GM19193 (cell line): ENCODE results near the gene PCNX3.

ENCODE experiments used
- POLR2A ChIP-seq: IDR thresholded peaks from 4 replicates; pipeline ENCODE4 v1.6.1; 2011; ENCODE audit not compliant: insufficient read depth, insufficient read length; ENCODE audit errors: extremely low read depth

PCNX3 gene

DNA sequence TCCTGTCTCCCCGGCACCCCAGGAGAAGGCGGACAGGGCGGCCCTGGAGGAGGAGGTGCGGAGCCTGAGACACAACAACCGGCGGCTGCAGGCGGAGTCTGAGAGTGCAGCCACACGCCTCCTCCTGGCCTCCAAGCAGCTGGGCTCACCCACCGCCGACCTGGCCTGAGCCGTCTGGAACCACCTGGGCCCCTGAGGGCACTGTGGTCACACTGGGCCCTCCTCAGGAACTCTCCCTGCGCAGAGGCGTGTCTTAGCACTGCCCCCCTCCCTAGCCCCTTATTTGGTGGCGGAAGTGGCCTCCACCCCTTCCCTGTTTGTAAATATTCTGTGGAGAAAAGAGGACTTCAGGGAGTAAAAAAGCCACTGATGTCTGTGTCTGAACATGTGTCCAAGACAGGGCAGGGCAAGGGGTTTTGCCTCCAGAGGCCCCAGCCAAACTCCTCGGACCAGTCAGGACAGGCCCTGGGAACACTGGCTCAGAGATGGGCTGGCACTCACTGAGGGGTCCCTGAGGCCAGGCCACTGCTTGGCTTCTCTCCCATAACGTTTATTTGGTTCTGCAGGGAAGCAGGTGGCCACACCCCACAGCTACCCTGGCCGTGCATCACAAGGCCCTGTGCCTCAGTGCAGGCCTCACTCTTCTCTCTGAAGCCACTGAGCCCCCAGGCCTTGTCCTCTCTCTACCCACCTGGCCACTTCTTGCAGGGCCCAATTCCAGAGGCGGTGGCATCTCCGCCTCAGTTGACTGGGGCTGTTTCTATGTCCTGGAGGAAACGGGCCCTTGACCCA is 35.2 kb downstream of the PCNX3 start:
- TF ChIP-seq POLR2A, result no peak

DNA sequence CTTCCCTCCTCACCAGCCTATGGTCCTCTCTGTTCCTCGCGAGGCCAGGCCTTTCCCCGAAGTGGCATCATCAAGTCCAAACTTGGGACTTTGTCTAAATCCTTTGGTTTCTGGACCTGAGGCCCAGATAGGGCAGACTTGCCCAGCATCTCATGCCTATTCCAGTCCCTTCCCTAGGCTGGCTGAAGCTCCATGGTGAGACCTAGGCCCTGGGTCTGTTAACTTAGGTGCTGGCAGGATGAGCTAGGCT is 35.7 kb downstream of the PCNX3 start:
- no peak for TF ChIP-seq POLR2A

DNA sequence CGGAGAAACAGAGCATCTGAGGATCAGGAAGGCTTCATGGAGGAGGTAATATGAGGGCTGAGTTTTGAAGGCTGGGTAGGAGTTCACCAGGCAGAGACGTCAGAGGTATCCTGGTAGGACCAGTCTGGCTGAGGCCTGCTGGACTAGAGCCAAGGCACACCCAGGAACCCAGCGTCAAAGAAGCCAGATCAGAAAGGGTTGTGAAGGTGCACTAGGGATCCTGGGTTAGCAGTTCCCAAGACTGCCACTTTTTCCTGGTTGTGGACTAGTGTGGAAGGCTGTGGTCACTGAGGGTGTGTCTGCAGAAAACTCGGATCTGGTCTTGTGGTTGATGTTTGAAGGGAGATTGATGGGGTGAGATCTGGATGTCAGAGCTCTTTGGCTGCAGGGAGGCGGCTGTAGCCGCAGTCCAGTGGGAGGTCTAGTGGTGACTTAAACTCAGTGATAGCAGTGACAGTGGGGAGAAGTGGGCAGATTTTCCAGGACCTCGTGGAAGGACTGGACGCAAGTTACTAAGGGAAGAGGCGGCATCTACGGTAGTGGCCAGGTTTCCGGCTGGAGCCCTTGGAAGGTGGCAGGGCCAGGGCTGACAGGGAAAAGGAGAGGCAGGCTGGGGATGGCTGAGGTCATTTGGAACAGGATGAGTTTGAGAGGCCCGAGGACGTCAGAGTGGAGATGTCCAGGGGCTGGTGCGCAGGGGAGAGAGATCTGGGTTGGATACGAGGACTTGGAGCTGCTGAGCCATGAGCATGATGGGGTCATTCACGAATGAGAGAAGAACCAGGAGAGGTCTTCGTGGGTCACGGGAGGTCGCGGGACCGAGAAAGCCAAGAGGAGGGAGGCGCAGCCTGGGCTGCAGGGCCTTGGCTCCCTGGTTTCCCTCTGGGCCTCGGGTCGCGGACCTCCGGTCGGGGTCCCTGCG is 36.3 kb downstream of the PCNX3 start:
- no peak for TF ChIP-seq POLR2A

DNA sequence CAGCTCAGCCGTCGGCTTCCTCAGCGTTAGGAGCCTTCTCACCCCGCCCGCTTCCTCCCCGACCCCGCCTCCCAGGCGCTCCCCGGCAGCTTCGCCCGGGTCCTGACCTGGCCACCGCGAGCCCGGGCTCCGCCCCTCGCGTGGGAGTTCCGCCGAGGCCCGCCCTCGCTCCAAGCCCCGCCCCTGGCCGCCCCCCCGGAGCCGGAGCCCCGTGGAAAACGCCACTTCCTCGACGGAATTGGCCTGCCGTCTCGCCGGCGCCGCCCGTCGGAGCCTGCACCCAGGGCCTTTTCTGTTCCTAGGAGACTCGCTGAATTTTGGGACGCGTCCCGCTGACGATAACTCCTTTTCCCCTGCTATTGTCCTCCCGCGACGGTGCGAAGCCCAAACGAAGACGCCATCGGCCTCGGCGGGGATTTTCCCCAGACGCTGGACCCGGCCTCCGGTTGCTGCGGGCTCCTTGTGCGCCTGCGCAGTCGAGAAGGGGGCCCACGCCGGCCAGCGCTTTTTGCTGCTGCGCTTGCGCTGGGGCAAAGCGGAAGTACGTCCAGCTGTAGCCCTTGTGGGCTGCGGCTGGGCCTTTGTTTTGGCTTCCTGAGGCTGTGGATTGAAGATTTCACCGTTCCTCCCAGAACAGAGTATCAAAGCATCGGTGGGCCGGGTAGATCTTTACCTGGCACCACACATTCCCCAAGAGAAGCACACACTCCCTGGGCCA is 37.1 kb downstream of the PCNX3 start:
- peak; percentile 91 for TF ChIP-seq POLR2A

DNA sequence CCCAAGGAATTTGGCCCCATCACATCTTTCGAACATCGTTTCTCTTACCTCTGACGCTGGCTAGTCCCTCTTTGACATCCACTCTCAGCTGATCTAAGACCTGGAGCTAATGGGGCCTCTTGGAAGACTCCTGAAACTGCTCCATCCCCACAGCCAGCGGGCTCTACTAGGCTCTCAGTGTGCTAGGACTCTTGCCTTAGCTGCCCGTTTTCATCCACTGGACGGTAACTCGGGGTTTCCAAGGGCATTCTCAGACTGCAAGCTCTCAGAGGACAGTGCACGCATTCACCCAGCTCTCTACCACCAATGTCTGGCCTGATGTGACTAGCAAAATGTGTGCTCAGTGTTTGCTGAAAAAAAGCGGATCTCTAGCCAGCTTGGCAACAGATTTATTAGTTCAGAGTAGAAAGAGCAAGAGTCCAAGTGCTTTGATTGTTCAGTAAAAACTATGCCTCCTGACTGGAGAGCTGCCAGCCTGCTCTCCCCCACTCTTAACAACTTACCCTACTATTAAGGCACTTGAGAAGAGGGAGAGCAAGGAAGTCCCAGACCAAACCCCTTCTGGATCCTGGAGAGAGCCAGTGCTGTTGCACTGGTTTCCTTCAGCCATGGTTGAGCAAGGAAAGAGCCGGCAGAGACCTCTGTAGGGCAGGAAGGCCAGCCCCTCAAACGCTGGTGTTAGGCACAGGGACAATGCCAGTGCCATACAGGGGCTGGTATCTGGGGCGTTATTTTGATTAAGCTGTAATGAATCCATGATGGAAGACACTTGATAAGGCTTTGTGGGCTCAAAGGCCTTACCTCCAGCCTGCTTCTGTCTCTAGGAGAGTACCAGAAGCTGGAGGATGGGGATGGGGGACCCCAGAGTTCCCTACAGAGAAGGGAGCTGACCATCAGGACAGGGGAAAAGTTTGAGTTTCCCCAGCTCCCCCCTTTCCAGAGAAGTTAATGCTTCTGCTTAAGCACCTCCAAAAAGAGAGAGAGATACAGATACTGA is 38.0 kb downstream of the PCNX3 start:
- TF ChIP-seq POLR2A, result no peak

DNA sequence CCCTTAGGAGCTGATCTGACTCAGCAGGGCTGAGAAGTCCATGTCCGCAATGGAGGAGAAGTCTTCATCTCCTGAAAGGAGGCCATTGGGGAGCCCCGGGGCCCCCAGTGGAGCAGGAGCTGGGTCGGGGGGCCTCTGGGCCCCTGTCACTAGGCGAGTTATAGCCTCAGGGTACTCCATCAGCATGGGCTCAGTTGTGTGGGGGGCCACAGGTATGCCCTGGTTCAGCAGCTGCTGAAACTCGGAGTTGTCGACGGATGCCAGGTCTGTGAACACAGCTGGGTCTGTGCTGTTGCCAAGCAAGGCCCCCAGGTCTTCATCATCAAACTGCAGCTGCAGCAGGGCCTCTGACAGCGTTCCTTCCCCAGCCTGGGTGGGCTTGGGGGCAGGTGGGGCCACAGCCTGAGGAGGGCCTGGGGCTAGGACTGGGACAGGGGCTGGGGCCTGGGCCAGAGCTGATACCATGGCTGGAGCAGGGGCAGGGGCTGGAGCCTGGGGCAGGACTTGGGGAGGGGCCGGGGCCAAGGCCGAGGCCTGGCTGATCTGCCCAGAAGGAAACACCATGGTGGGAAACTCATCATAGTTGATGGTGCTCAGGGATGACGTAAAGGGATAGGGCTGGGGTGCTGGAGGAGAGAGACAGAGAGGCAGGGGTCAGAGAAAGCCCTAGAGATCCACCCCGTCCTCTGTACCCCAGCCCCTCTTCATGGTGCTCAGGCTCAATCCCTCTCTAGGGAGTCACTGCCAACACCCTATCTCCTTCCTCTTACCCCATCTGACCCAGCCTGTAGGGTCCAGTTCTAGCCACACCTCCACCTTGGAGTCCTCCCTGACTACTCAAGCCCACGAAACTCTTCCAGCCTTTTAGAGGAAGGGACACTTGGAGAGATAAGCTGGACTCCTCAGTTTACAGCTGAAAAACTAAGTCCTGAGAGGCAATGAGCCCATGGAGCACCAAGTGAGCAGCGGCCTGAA is 39.1 kb downstream of the PCNX3 start:
- peak; percentile 14 for TF ChIP-seq POLR2A

DNA sequence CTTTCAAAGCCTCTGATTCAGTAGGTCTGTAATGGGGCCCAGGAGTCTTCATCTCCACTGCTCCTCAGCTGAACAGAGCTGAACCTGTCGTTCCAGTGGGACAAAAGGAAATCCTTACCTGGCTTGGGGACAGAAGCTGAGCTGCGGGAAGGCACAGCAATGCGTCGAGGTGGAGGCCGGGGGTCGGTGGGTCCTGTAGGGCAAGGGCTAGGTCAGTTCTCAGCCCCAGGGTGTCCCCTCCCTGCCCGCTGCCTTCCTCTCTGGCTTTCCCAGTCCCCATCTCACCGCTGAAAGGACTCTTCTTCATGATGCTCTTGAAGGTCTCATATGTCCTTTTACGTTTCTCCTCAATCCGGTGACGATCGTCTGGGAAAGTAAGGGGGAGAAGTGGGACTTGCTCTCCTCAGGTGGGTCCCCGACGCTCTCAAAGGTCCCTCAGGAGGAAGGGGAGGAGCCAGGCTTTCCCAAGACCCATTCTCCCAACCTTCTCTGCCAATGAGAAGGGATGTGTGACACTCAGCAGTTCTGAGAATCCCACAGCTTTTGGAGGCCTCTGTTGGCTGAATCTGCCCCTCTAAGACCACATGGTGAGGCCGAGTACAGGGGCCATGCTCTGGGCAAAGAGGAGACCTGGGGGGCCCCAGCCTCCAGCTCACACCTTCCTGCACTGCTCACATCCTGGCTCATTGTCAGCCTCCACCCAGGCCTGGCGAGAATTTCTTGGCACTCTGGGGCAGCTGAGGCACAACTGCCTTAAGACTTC is 40.2 kb downstream of the PCNX3 start:
- TF ChIP-seq POLR2A, result no peak

DNA sequence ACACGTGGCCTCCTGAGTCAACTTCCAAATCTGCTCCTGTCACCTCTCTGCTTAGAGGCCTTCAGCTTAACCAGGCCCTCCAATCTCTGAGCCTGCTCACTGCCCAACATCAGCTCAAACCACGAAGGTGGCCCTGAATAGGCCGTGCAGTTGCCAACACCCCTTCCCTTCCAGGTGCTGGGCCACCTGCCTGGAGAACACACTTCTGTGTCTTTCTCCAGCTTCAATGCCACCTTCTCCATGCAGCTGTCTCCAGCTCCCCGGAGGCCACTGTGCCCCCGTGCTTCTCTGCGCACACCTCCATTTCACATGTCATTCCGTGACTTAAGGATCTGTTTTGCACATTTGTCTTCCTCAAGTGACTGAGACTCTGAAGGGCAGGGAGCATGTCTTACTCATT is 41.9 kb downstream of the PCNX3 start:
- no peak for TF ChIP-seq POLR2A

DNA sequence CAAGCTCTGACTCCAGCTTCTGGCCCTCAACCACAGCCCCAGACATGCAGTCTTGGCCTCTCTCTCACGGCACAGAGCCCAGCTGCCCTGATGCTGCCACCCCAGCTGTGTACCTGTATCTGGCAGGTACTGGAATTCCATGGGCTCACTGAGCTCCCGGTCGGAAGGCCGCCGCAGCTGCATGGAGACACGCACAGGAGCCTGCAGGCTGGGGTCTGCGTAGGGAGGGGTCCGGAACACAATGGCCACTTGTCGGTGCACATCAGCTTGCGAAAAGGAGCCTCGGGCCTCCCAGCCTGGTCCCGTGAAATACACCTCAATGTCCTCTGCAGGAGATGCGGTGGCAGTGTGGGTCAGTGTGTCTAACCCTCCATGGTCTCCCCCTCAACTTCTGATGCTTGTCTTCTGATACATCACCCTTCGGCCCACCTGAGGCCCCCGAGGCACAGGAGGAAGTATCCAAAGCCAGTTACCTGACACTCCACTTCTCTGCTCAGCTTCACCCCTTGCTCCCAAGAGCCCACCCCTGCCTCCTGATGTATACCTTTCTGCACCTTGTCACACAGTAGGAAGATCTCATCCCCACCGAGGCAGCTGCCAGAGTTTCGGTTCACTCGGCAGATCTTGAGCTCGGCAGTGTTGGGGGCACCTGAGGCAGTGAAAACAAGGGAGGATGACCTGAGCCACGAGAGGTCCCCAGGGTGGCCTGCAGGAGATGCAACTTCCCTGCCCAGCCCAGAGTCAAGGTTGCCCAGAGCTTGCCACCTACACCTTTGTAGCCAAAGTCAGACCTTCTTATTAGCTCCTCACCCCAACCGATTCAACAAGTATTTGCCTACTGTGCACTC is 42.8 kb downstream of the PCNX3 start:
- no peak for TF ChIP-seq POLR2A

DNA sequence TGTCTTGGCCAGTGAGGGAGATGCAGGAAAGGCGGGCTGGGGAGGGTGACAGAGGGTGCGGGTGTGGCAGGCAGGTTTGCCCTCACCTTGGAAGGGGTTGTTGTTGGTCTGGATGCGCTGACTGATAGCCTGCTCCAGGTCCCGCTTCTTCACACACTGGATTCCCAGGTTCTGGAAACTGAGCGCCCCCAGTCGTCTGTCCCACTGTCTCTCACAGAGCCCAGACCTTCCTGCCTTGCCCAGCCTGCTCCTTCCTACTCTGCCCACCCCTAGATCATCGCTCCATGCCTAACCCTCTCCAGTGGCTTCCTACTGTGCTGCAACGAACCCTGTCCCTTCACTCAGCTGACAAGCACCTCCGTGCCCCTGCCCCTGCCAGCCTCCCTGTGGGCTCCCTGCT is 44.5 kb downstream of the PCNX3 start:
- TF ChIP-seq POLR2A, result no peak

DNA sequence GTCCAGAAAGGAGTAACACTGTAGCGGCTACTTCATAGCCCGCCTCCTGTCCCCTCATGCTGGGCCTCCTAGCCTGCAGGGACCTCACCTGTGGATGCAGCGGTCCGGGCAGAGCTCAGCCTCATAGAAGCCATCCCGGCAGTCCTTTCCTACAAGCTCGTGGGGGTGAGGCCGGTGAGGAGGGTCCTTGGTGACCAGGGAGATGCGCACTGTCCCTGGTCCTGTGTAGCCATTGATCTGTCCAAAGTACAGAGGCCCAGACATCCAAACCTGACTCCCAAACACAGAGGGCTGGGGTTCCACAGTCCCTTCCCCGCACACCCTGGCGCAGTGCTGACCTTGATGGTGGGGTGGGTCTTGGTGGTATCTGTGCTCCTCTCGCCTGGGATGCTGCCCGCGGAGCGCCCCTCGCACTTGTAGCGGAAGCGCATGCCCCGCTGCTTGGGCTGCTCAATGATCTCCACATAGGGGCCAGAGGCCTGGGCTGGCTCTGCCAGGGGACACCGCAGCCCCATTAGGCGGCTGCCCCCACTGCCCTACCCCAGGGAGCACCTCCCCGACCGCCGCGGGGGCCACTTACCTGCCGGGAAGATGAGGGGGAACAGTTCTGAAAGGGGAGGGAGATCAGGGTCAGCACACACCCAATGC is 46.1 kb downstream of the PCNX3 start:
- TF ChIP-seq POLR2A, result no peak
